ENCODE data around the gene SLN.

GRCh38 chr11:107721207-107721606 lies 9.4 kb upstream of the SLN start:
- TF ChIP-seq EZH2phosphoT487 (IDR thresholded peaks at IDR 0.05; ENCODE audit: low read depth, severe bottlenecking, unreplicated experiment) (no peak), CTCF (IDR thresholded peaks at IDR 0.05; ENCODE audit: poor library complexity) (no peak), EZH2 (IDR thresholded peaks at IDR 0.05; ENCODE audit: borderline replicate concordance) (no peak)

All from hepatocyte (in vitro differentiated cells).